PFSK-1 (cell line): ENCODE results near the gene PJVK.

Source experiments
- FOXP2 ChIP-seq: optimal IDR thresholded peaks from 2 replicates; pipeline ENCODE3; 2011; ENCODE audit warnings: borderline replicate concordance, control low read depth, inconsistent platforms; ENCODE audit not compliant: insufficient read depth; ENCODE audit errors: extremely low read length, extremely low read depth
- POLR2AphosphoS5 ChIP-seq: IDR thresholded peaks from 2 replicates; pipeline ENCODE4 v1.6.1; 2012; ENCODE audit warnings: low read depth, mild to moderate bottlenecking, control low read depth, low read length, moderate library complexity
- SIN3A ChIP-seq: IDR thresholded peaks from 2 replicates; pipeline ENCODE4 v1.6.1; 2012; ENCODE audit warnings: mild to moderate bottlenecking, low read length, moderate library complexity, borderline replicate concordance; ENCODE audit not compliant: insufficient read depth
- TAF1 ChIP-seq: IDR thresholded peaks from 2 replicates; pipeline ENCODE4 v1.6.1; 2012; ENCODE audit warnings: low read length, control low read depth, borderline replicate concordance; ENCODE audit not compliant: insufficient read depth
- TF ChIP-seq, protein P1 (sequence below), 2 experiments: IDR thresholded peaks; 2 replicates each; pipeline versions ENCODE4 v1.6.1 to v1.8.0; 2011 to 2012; ENCODE audit warnings: low read depth in 2 of 2, low read length in 2 of 2, control low read depth in 1 of 2, inconsistent platforms in 1 of 2, mild to moderate bottlenecking in 1 of 2, moderate library complexity in 1 of 2; ENCODE audit not compliant: insufficient read depth in 1 of 2

GRCh38 chr2:178417916-178418315 is 33.3 kb upstream of the PJVK start:
- TF ChIP-seq FOXP2 (no peak), POLR2AphosphoS5 (no peak), SIN3A (no peak), TAF1 (no peak)
- TF ChIP-seq, protein P1, sequence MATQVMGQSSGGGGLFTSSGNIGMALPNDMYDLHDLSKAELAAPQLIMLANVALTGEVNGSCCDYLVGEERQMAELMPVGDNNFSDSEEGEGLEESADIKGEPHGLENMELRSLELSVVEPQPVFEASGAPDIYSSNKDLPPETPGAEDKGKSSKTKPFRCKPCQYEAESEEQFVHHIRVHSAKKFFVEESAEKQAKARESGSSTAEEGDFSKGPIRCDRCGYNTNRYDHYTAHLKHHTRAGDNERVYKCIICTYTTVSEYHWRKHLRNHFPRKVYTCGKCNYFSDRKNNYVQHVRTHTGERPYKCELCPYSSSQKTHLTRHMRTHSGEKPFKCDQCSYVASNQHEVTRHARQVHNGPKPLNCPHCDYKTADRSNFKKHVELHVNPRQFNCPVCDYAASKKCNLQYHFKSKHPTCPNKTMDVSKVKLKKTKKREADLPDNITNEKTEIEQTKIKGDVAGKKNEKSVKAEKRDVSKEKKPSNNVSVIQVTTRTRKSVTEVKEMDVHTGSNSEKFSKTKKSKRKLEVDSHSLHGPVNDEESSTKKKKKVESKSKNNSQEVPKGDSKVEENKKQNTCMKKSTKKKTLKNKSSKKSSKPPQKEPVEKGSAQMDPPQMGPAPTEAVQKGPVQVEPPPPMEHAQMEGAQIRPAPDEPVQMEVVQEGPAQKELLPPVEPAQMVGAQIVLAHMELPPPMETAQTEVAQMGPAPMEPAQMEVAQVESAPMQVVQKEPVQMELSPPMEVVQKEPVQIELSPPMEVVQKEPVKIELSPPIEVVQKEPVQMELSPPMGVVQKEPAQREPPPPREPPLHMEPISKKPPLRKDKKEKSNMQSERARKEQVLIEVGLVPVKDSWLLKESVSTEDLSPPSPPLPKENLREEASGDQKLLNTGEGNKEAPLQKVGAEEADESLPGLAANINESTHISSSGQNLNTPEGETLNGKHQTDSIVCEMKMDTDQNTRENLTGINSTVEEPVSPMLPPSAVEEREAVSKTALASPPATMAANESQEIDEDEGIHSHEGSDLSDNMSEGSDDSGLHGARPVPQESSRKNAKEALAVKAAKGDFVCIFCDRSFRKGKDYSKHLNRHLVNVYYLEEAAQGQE (IDR thresholded peaks at IDR 0.05; ENCODE audit: insufficient read depth in 1 of 2, low read depth in 2 of 2, low read length in 2 of 2), result no peak
